ENCODE data around the gene PHLPP2. TPM values are rescaled to one million over a fixed set of nuclear protein-coding genes. Genes with fewer than 3 reads are reported as not detected.
A peak's percentile ranks its signal among the peaks of the same experiment; 100 is the strongest.
"Not testable (repeated sequence)": the region's sequence is repeated elsewhere in the genome, so short reads cannot be mapped to it uniquely, and the experiment has no call there.

The PHLPP2 gene
- total RNA-seq, 2 experiments from 2014 or later = 7.2 to 7.4 TPM

DNA sequence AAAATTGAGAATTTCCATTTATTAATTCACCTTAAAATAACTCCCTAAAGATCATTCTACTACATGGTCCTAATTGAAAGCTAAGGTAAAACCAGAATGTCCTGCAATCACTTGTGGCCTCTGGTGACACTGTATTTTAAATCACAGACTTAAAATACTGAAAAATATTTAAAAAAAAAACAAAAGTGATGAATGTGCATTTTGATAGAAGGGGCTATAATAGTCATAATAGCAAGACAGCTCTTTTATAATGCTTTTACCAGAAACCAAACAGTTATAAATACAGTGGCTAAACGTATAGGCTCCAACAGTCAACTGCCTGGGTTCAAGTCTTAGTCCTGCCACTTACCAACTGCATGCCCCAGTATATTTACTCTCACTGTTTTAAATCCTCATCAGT, 21.2 kb downstream of the PHLPP2 start:
- Mint-ChIP-seq H3K4me3 (no peak overlapping the region), H3K27me3 (no peaks in the 10 kb centered on the region), H3K9me3 (no peaks in the 10 kb centered on the region), H3K36me3 (peaks cover 2% of the 10 kb centered on the region), H3K27ac (no peak overlapping the region), H3K4me1 (no peaks in the 10 kb centered on the region)
- POLR2A ChIA-PET = no interaction called here
- no peak for ATAC-seq (ENCODE audit: low read depth)
- DNase-seq = no peak

DNA sequence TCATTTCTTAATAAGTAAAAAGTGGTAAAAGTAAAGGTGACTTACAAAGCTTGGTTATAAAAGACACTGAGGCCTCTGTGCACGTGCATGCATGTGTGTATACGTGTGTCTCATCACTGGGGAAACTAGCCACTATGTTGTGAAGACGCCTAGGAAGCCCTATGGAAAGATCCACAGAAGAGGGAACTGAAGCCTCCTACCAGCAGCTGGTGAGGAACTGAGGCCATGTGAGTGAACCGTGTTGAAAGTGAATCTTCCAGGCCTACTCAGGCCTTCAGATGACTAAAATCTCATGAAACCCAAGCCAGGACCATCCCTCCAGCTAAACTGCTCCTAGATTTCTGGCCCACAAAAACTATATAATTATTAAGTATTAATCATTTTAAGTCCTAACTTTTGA, 23.7 kb downstream of the PHLPP2 start:
- H3K36me3 Mint-ChIP-seq = peaks cover 2% of the 10 kb centered on the region
- H3K9me3 Mint-ChIP-seq = no peaks in the 10 kb centered on the region
- no peak overlapping the region for H3K27ac Mint-ChIP-seq
- no peaks in the 10 kb centered on the region for H3K27me3 Mint-ChIP-seq
- DNase-seq (no peak), ATAC-seq (ENCODE audit: low read depth) (no peak)
- peaks cover 5% of the 10 kb centered on the region for H3K4me1 Mint-ChIP-seq
- POLR2A ChIA-PET = no interaction called here
- H3K4me3 Mint-ChIP-seq = no peak overlapping the region

DNA sequence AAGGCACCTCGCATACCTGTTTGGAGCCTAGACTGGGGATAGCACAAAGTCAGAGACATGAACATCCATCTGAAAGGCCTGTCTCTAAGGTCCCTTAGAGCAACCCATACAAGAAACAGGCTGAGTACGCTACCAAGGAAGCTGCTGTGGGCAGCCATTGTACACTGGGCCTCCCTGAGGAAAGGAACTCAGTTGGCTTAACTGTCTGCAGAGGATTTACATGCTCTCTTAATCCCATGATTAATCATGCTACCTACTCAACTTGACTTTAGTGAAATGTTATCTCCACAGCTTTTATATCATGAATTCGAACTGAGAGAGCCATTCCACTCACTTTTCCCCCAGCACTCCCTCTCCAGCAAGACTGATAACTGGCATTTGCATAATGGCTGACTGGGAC, 26.0 kb downstream of the PHLPP2 start:
- DNase-seq = no peak
- Mint-ChIP-seq H3K27ac (no peak overlapping the region), H3K4me3 (no peak overlapping the region), H3K27me3 (no peaks in the 10 kb centered on the region), H3K4me1 (peaks cover 5% of the 10 kb centered on the region), H3K36me3 (peaks cover 2% of the 10 kb centered on the region), H3K9me3 (no peaks in the 10 kb centered on the region)
- no peak for ATAC-seq (ENCODE audit: low read depth)
- POLR2A ChIA-PET = no interaction called here

DNA sequence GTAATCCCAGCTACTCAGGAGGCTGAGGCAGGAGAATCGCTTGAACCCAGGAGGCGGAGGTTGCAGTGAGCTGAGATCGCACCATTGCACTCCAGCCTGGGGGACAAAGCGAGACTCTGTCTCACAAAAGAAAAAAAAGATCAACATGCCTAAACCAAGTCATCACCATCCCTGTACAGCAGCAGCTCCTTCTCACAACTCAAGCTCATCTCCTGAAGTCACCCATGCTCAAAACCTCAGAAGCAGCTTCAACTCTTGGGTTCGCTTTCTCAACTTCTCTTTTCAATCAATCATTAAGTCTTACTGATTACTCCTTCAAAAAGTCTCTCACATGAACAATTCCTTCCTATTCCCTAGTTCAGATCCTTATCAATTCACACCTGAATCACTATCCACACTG, 31.3 kb downstream of the PHLPP2 start:
- Mint-ChIP-seq H3K9me3 (no peaks in the 10 kb centered on the region), H3K4me1 (peaks cover 5% of the 10 kb centered on the region), H3K27ac (no peak overlapping the region), H3K4me3 (no peak overlapping the region), H3K36me3 (peaks cover 7% of the 10 kb centered on the region), H3K27me3 (no peaks in the 10 kb centered on the region)
- no peak for ATAC-seq (ENCODE audit: low read depth)
- DNase-seq = no peak
- POLR2A ChIA-PET = no interaction called here

DNA sequence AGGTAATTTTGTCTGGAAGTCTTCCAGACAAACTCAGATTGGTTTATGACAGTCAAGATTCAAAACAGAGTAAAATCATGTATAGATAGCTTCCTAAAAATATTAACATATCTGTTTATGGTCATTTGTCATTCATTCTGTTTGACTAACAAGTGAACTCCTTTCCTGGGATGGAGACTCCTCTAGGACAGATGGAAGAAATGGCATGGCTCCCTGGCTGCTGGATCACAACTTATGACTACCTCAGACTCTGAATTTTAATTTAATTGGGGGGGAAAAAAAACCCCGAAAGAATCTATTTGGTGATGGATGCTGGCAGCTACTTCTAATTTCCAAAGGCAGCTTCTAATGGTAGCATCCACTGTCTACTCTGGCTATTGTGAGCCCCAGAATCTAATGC, 34.6 kb downstream of the PHLPP2 start:
- DNase-seq (no peak), ATAC-seq (ENCODE audit: low read depth) (no peak)
- Mint-ChIP-seq H3K27me3 (no peaks in the 10 kb centered on the region), H3K9me3 (no peaks in the 10 kb centered on the region), H3K4me3 (no peak overlapping the region), H3K27ac (no peak overlapping the region), H3K36me3 (peaks cover 7% of the 10 kb centered on the region), H3K4me1 (no peaks in the 10 kb centered on the region)
- POLR2A ChIA-PET = no interaction called here

DNA sequence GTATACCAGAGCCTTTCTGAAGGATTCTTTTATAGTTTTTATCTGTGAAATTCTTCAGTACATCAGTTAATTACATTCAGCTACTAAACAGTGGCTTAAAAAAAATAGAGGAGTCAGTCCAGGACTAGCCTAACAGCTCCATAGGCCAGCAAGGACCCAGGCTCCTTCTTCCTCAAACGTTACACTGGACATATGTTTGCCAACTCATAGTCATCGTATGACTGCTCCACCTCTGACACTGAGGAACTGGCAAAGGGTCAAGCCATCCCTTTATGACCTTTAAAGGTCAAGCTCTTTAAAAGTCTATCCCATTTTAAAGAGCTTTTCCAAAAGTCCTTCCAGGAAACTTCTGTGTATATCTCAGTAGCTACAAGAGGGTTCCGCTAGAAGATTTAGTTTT, 36.6 kb downstream of the PHLPP2 start:
- Mint-ChIP-seq H3K36me3 (peaks cover 21% of the 10 kb centered on the region), H3K27me3 (no peaks in the 10 kb centered on the region), H3K4me3 (no peak overlapping the region), H3K27ac (no peak overlapping the region), H3K9me3 (no peaks in the 10 kb centered on the region), H3K4me1 (no peaks in the 10 kb centered on the region)
- POLR2A ChIA-PET = no interaction called here
- ATAC-seq (ENCODE audit: low read depth) (no peak), DNase-seq (no peak)

DNA sequence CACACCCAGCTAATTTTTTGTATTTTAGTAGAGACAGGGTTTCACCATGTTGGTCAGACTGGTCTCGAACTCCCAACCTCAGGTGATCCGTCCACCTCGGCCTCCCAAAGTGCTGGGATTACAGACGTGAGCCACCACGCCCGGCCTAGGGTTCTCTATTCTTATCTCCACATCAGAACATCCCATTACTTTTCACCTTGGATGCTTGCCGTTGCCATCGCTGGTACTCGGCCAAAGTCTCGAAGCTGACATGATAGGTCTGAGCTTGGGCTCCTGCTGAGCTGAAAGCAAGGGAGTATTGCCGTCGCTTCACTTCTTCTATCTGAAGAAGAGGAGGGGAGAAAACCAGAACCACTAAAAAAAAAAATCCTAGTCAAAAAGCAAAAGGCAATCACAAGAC, 40.2 kb downstream of the PHLPP2 start:
- H3K4me3 Mint-ChIP-seq; H3K27me3 Mint-ChIP-seq; H3K4me1 Mint-ChIP-seq; POLR2A ChIA-PET; H3K27ac Mint-ChIP-seq; ATAC-seq (ENCODE audit: low read depth); H3K9me3 Mint-ChIP-seq; DNase-seq: not testable (repeated sequence)
- peaks cover 36% of the 10 kb centered on the region for H3K36me3 Mint-ChIP-seq

DNA sequence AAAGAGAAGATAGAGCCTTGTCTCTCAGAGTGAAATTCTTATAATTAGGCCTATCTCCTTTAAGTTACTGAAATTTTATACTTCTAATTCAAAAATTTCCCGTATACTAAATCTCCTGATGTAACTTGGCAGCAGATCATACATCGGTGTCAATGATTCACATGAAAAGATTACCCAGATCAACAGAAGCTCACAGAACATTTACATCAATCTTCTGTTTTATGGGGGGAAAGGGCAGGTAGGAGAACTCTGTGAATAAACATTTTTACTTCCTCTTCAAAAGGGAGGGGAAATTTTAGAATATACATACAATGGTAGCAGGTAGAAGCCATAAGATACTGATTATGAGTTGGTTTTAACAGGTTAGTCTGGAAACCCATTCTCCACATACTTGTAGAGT, 43.1 kb downstream of the PHLPP2 start:
- peaks cover 7% of the 10 kb centered on the region for H3K4me1 Mint-ChIP-seq
- H3K36me3 Mint-ChIP-seq = peaks cover 36% of the 10 kb centered on the region
- H3K9me3 Mint-ChIP-seq = no peaks in the 10 kb centered on the region
- H3K27ac Mint-ChIP-seq = no peak overlapping the region
- DNase-seq (no peak), ATAC-seq (ENCODE audit: low read depth) (no peak)
- H3K4me3 Mint-ChIP-seq = no peak overlapping the region
- no peaks in the 10 kb centered on the region for H3K27me3 Mint-ChIP-seq
- POLR2A ChIA-PET = no interaction called here

DNA sequence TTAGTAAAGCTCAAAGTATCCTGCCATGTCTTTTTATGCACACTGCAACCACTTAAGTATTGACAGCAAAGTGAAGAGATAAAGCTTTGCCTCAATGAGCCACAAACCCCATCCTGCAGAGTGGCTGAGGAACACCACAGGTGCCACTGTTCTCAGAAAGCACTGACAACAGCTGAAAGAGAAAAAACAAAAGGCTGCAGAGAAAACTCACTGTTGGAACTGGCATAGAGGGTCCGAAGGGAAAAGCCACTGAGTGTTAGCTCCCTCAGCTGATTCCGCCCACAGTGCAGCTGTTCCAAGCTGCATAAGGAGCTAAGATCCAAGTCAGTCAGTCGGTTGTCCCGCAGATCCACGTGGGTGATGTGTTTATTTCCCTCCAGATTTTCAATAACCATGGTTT, 48.3 kb downstream of the PHLPP2 start:
- Mint-ChIP-seq H3K27me3 (no peaks in the 10 kb centered on the region), H3K36me3 (peaks cover 27% of the 10 kb centered on the region), H3K4me3 (peak overlapping the region; percentile 53), H3K27ac (peak overlapping the region; percentile 70), H3K9me3 (no peaks in the 10 kb centered on the region), H3K4me1 (peaks cover 13% of the 10 kb centered on the region)
- POLR2A ChIA-PET = interaction anchor here (0.8 kb wide), 2 partner anchors 111 to 132 kb away, joined by 3 read pairs; partner anchors contain the start of gene AP1G1
- peak; percentile 49 for DNase-seq
- ATAC-seq (ENCODE audit: low read depth) = peak; percentile 98

DNA sequence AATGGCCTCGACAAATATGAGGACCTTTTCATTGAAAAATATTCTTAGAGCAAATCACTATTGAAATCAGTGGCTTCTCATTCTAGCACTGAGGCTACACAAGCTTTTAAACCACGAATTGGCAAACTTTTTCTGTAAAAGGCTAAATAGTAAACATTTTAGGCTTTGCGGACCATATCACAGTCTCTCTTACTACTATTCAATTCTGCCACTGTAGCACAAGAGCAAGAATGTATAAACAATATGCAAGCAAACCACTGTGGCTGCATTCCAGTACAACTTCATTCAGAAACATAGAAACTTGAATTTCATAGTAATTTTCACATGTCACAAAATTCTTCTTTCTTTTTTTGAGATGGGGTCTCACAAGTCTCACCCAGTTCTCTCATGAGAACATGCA, 49.1 kb downstream of the PHLPP2 start:
- POLR2A ChIA-PET = interaction anchor here (0.8 kb wide), 1 partner anchor 110 kb away, joined by 3 read pairs; no protein-coding TSS in a partner anchor
- DNase-seq (no peak), ATAC-seq (ENCODE audit: low read depth) (no peak)
- Mint-ChIP-seq H3K4me3 (no peak overlapping the region), H3K9me3 (no peaks in the 10 kb centered on the region), H3K4me1 (peaks cover 13% of the 10 kb centered on the region), H3K27ac (no peak overlapping the region), H3K36me3 (peaks cover 22% of the 10 kb centered on the region), H3K27me3 (no peaks in the 10 kb centered on the region)

DNA sequence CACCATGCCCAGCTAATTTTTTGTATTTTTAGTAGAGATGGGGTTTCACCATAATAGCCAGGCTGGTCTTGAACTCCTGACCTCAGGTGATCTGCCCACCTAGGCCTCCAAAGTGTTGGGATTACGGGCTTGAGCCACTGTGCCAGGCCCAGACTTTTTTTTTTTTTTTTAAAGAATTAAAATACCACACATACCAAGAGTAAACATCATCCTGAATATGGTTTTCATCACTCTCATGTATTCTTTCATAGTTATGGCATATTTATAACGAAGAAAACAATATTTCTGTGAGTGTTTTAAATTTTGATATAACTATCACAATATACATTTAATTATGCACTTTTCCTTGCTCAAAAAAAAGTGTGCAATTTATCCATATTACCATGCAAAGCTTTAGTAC, 50.3 kb downstream of the PHLPP2 start:
- no peaks in the 10 kb centered on the region for H3K27me3 Mint-ChIP-seq
- ATAC-seq (ENCODE audit: low read depth) (no peak), DNase-seq (no peak)
- POLR2A ChIA-PET = no interaction called here
- H3K9me3 Mint-ChIP-seq = no peaks in the 10 kb centered on the region
- H3K27ac Mint-ChIP-seq = no peak overlapping the region
- H3K4me1 Mint-ChIP-seq = peaks cover 13% of the 10 kb centered on the region
- H3K4me3 Mint-ChIP-seq = no peak overlapping the region
- peaks cover 24% of the 10 kb centered on the region for H3K36me3 Mint-ChIP-seq

DNA sequence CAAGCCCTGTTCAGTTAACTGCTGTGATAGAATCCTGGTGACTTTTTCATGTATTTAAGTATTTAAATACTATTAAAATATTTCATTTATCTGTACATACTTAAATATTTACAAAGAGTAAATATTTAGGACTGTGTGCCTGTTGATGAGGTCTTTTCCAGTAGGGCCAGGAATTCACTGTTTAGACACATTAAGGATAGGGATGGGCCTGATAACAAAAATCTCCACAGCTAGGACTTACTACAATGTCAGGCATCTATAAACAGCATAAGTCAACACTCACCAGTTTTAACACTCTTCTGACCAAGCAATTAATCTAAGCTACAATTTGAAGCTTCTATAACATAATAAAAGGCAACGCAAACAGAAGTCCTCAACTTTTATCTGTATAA, 50.9 kb downstream of the PHLPP2 start:
- POLR2A ChIA-PET = no interaction called here
- H3K27me3 Mint-ChIP-seq = no peaks in the 10 kb centered on the region

DNA sequence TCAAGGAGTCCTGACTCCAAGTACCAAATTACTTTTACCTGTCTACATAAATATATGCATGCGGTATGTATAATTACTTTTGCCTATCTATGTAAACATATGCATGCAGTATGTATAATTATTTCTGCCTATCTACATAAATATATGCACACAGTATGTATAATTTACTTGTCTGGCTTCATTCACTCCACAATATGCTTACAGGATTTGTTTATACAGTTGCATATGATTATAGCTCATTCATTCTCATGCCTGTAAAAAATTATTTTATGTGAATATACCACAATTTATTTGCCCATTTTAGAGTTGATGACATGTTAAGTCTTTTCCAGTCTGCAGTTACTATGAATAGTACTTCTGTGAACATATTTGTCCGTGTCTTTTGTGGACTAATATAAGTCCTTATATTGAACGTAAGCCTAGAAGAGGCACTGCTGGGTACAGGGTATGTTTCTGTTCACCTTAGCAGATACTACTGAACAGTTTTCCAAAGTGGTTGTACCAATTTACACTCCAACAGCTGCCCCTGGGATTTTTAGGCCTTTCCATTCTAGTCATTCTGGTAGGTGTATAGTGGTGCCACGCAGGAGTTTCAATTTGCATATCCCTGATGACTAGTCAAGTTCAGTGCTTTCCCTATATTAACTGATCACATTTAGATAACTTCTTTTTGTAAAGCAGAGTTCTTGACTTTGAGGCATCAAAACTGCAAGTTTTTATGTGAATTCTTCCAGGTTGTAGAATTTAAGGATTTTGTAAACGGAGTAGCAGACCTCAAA, 51.5 kb downstream of the PHLPP2 start:
- DNase-seq = no peak
- Mint-ChIP-seq H3K9me3 (no peaks in the 10 kb centered on the region), H3K27ac (no peak overlapping the region), H3K36me3 (peaks cover 19% of the 10 kb centered on the region), H3K4me3 (no peak overlapping the region), H3K27me3 (no peaks in the 10 kb centered on the region), H3K4me1 (peaks cover 13% of the 10 kb centered on the region)
- POLR2A ChIA-PET = interaction anchor here (0.8 kb wide), 1 partner anchor 108 kb away, joined by 3 read pairs; no protein-coding TSS in a partner anchor
- ATAC-seq (ENCODE audit: low read depth) = no peak

More for the DNA sequence above, 50.9 kb downstream of the PHLPP2 start:
- DNase-seq (no peak), ATAC-seq (ENCODE audit: low read depth) (no peak)
- Mint-ChIP-seq H3K36me3 (peaks cover 21% of the 10 kb centered on the region), H3K4me1 (peaks cover 13% of the 10 kb centered on the region), H3K4me3 (no peak overlapping the region), H3K9me3 (no peaks in the 10 kb centered on the region), H3K27ac (no peak overlapping the region)

DNA sequence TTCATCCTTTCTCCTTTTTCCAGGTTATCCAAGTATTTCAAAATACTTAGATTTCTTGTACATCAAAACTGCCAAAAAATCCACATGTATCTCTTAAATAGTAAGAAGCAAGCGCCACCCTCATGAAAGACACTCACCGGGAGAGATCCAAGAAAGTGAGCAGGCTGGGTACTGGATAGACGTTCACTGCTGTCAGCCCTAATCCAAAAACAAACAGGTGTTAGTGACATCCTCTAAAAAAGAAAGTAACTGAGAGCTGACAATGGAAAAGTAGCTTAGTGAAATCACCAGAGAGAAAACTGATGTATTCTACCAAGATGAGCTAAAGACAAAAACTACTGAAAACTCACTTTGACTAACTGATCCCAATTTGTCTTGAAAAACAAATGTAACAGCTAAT, 52.4 kb downstream of the PHLPP2 start:
- Mint-ChIP-seq H3K4me3 (no peak overlapping the region), H3K27me3 (no peaks in the 10 kb centered on the region), H3K9me3 (no peaks in the 10 kb centered on the region), H3K36me3 (peaks cover 23% of the 10 kb centered on the region), H3K4me1 (peaks cover 13% of the 10 kb centered on the region), H3K27ac (no peak overlapping the region)
- ATAC-seq (ENCODE audit: low read depth) = no peak
- POLR2A ChIA-PET = interaction anchor here (0.8 kb wide), 1 partner anchor 107 kb away, joined by 3 read pairs; no protein-coding TSS in a partner anchor
- no peak for DNase-seq
